Fibroblast of pulmonary artery (primary cell): ENCODE measurements around the gene TRPM1.

ENCODE experiments used
- DNase-seq: peaks from one replicate; pipeline ENCODE4 v3.0.0-alpha.2; 2010; ENCODE audit warnings: low read depth
- H3K4me3 ChIP-seq: replicated peaks from 2 replicates; pipeline ENCODE4 v1.5.1; 2011; ENCODE audit warnings: low read depth, mild to moderate bottlenecking, control low read depth, low read length, moderate library complexity
- CTCF ChIP-seq: IDR thresholded peaks from 2 replicates; pipeline ENCODE4 v1.5.1; 2011; ENCODE audit warnings: mild to moderate bottlenecking, control low read depth, low read length, inconsistent platforms; ENCODE audit errors: missing control alignments

TRPM1 gene

GRCh38 chr15:31051496-31052080 lies 49.9 kb downstream of the TRPM1 start:
- no peak for DNase-seq
- no peak overlapping the region for H3K4me3 ChIP-seq
- TF ChIP-seq CTCF: no peak

- no peak for TF ChIP-seq CTCF
- DNase-seq: no peak
- H3K4me3 ChIP-seq: no peak overlapping the region
Measured at GRCh38 chr15:31050953-31051352, 50.6 kb downstream of the TRPM1 start.

- DNase-seq: no peak
- H3K4me3 ChIP-seq: no peak overlapping the region
- no peak for TF ChIP-seq CTCF
Measured at GRCh38 chr15:31049682-31050615, 51.6 kb downstream of the TRPM1 start.

GRCh38 chr15:31049111-31049510 lies 52.4 kb downstream of the TRPM1 start:
- no peak for DNase-seq
- no peak overlapping the region for H3K4me3 ChIP-seq
- TF ChIP-seq CTCF: no peak

- H3K4me3 ChIP-seq: no peak overlapping the region
- DNase-seq: no peak
- no peak for TF ChIP-seq CTCF
Measured at GRCh38 chr15:31047437-31047836, 54.1 kb downstream of the TRPM1 start.

GRCh38 chr15:31046759-31047359 lies 54.7 kb downstream of the TRPM1 start:
- no peak for TF ChIP-seq CTCF
- no peak for DNase-seq

More at GRCh38 chr15:31046759-31047359, 54.7 kb downstream of the TRPM1 start:
- no peak overlapping the region for H3K4me3 ChIP-seq
